Stromal cell of bone marrow (primary cell): Measurements from ENCODE around the gene PDLIM3.
"Not testable (repeated sequence)": the region's sequence is repeated elsewhere in the genome, so short reads cannot be mapped to it uniquely, and the experiment has no call there.

ENCODE experiments used
- DNase-seq: peaks from one replicate; pipeline ENCODE4 v3.0.0-alpha.2; 2012; ENCODE audit warnings: low read depth

PDLIM3 gene

GRCh38 chr4:185534866-185535611, at the start of gene PDLIM3:
Gene PDLIM3 (minus strand): TSS chr4:185535507. CDS start chr4:185535434, 73 bp downstream.
- DNase-seq: no peak

DNA sequence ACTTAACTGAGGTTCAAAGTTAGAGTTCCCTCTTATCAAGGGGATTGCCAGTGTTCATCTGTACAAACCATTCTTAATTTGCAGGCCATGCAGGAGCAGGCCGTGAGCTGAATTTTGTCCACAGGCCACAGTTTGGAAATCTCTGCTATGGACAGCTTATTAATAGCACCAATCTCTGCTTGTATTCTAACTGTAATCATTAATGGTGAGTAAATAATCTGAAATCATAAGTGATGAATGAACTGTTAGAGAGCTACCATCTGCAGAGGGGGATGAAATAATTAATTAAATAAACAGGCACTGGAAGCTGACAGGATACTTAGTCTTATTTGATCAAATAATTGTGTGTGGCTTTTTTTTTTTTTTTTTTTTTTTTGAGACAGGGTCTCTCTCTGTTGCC, 48.5 kb upstream of the PDLIM3 start:
- no peak for DNase-seq

- DNase-seq: no peak
These were observed 47.5 kb upstream of the PDLIM3 start for GRCh38 chr4:185582651-185583400.

- no peak for DNase-seq
These were observed 45.4 kb upstream of the PDLIM3 start for GRCh38 chr4:185580699-185581098.

DNA sequence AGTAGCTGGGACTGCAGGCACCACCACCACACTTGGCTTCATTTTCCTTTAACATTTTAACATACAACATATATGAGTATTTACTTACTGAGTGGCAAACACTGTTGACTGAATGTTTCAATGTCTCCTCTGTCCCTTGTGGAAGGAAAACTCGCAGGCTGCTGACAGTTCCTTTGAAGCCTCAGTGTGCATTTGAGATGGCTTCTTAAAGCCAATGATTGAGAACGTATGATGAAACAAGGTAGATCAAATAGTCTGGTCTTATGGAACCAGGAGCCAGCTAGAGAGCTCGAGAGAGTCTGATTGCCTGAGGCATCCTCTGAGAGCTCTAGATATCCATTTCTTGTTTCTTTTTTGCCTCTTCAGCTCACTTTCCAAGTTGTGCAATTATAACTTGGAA, 43.0 kb upstream of the PDLIM3 start:
- no peak for DNase-seq

- DNase-seq: no peak
These were observed 41.9 kb upstream of the PDLIM3 start for GRCh38 chr4:185576962-185577950.

DNA sequence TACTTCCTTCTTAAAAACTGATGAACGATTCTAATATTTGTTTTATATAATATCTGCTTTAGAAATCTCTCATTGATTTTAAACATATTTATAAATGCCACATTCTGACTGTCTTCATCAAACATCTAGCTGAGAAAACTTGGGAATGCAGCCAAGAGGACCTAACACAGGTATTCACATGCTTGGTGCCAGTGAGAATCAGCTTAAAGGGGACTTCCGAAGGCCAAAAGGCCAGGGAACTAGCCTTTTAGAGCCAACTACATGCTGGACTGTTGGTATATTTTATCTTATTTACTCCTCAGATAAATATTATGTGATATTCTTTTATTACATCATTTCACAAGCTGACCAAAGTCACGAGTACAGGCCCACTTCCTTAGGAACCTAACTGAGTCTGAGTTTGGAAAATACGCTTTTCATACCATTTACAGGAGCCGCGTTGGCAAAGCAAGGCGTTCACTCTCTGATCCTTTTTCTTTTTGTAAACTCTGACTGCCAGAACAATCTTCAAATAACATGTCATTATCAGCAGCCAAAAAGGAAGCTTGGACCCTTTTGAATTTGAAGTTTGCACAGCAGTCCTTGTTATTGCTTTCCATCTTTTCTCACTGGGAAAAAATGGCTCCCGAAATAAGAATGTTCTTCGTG, 41.1 kb upstream of the PDLIM3 start:
- no peak for DNase-seq

- peak; percentile 41 for DNase-seq
These were observed 38.4 kb upstream of the PDLIM3 start for GRCh38 chr4:185573651-185574199.

- no peak for DNase-seq
These were observed 35.4 kb upstream of the PDLIM3 start for GRCh38 chr4:185570727-185571126.

DNA sequence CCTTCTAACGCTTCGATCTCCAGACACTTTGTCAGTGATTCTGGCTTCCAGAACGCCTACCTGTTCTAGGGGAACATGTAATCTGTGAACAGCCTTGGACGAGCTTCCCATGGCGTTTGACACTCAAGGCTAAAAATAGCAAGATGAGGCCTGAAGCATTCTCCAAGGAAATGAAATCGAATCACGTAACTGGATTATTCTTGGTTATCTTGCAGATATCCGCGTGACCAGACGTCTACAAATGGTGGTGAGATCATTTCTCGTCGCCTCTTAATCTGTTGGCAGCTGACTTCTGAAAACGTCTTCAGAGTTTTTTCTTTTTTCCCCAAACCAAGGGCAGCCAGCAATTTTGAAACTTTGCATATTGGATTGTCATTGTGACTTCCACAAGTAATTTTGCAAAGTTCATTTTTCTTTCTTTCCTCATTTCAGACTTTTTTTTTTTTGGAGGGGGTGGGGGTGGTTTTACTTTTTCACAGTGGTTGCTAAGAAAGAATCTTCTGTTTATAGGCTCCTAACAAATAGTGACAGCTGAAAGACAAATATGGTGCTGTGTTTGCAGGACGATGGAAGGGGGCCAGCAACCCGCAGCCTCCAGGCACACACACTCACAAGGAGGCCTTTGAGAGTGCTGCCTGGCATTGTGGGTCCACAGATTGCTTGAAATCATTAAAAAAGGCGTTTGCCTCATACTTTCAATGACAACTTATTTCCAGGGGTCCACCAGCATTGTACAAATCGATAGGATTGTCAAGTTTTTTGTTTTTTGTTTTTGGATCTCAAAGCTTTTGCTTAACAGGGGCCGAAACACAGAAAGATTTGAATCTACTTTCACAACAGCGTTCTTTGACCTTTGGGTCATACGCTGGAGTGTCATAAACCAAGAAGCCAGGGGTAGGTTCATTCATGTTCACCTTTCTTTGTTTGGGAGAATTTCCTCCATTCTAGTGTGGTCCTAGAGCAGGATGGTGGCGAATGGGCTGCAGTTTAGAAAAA, 32.4 kb upstream of the PDLIM3 start:
- no peak for DNase-seq

DNA sequence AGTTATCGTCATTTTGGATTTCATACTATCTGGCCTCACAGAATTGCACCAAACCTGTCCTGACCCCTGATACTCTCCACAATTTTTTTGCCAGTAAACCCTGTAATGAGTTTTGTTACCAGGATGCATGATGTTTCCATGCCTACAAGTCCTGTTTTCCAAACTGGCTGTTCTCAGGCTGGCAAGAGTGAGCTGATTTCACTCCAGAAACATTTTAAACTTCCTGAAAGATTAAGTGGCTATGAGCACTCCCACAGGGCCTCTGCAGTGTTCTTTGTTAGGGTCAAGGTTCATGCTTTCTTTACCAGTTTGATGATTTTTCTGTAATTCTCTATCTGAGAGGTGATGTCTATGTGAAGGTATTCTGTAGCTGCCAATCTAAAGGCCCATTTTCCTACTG, 31.7 kb upstream of the PDLIM3 start:
- DNase-seq: peak; percentile 79

- DNase-seq: no peak
These were observed 31.1 kb upstream of the PDLIM3 start for GRCh38 chr4:185566425-185566824.

- DNase-seq: no peak
These were observed 30.4 kb upstream of the PDLIM3 start for GRCh38 chr4:185565696-185566095.

DNA sequence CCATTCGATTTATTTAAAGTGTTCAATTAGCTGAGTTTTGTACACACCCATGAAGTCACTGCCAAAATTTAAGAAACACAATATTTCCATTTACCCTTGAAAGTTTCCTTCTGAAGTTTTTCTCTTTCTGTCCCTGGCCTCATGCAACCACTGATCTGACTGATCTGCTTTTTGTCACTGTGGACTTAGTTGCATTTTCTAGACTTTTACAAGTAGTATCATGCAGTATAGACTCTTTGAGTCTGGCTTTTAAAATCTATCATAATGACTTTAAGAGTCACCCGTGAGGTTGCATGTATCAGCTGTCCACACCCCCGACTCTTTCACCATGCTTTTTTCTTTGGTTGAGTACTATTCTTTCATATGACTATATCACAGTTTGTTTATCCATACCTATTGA, 29.0 kb upstream of the PDLIM3 start:
- DNase-seq: no peak

GRCh38 chr4:185562531-185562930, 27.2 kb upstream of the PDLIM3 start:
- no peak for DNase-seq

GRCh38 chr4:185560316-185560715, 25.0 kb upstream of the PDLIM3 start:
- no peak for DNase-seq

DNA sequence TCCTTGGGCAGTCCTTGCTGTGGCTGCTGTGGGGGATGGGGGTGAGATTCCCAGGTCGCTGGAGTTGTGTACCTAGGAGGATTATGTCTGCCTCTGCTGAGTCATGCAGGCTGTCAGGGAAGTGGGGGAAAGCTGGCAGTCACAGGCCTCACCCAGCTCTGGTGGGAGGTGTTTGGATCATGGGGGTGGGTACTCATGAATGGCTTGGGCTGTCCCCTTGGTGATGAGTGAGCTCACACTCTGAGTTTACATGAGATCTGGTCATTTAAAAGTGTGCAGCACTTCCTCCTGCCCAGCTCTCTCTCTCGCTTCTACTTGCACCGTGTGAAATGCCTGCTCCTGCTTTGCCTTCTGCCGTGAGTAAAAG, 24.6 kb upstream of the PDLIM3 start:
- DNase-seq: no peak

- DNase-seq: not testable (repeated sequence)
These were observed 24.1 kb upstream of the PDLIM3 start for GRCh38 chr4:185559251-185559914.

DNA sequence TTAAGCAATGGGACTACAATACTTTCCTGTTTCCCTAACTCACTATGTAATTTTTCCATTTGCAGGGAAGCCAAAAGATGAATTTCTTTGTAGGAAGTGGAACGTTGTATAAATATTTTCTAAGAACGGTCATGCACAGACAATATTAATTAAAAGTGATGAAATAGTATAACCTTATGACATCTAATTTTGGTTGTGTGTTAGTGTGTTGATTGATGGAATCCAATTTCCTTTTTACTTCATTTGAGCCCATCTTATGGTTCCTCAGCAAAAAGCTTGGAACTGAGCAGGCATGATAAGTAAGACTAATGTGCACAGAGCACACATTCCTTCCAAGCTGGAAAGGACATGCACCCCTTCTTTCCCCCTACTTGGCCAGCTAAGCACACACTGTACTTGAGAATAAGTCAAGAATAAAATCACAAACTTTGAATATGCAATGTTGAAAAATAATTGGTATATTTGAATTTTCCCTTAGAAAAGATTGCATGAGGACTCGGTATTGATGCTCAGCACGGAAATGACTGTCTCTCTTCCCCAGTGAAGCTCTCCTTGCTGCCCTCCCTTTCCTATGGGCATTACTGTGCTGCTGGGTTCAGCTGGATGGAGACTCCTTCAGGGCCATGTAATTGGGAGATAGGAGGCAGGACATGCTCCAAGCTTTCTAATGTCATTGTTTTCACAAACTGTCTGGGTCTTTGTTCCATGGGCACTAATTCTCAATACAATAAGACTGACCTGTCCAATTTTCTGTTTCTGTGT, 19.2 kb upstream of the PDLIM3 start:
- no peak for DNase-seq
